ENCODE results near the gene NRDC. TPM values are rescaled to one million over a fixed set of nuclear protein-coding genes. Genes with fewer than 3 reads are reported as not detected.

Gene NRDC
- total and polyA plus RNA-seq, 9 of the 15 experiments (the other 6 are each of a cell fraction or from before 2014, with no cell fraction given): 102 to 371 (median 201) TPM

DNA sequence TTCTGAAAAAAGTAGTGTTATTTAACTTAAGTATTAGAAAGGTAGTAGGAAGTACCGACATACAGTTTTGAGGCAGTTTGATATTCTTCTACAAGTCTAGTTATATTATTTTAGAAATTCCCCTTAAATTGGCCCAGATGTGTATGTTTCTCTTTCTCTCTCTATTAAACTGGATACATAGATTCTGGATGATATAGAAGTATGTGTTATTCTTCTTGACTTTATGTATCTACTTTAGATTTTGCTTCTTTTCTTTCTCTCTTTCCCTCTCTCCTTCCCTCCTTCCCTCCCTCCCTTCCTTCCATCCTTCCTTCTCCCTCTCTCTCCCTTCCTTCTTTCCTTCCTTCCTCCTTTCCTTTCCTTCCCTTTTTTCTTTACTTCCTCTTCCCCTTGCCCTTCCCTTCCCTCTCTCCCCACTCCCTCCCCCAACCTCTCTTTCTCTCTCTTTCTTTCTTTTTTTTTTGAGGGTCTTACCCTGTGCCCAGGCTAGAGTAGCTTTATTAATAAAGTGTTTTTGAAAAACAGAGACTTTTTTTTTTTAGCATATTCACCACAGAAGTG, 137.3 kb downstream of the NRDC start (continued):
- TF ChIP-seq ARID1B (IDR thresholded peaks at IDR 0.05) (peak; percentile 29; the same call in 1 of the 2 replicates), TRIM24 (IDR thresholded peaks at IDR 0.05) (peak; percentile 37 to 46; a peak in 3 of 4 replicates), ASH1L (IDR thresholded peaks at IDR 0.05; ENCODE audit: borderline replicate concordance, low read depth, partially characterized antibody) (no peak), MCM3 (IDR thresholded peaks at IDR 0.05) (no peak), HLTF (IDR thresholded peaks at IDR 0.05) (peak; percentile 65; the same call in 1 of the 2 replicates), BCL6 (CRISPR knock-in tag; IDR thresholded peaks at IDR 0.05) (no peak), ZNF263 (CRISPR knock-in tag; IDR thresholded peaks at IDR 0.05; ENCODE audit: borderline replicate concordance) (no peak), ZNF212 (CRISPR knock-in tag; IDR thresholded peaks at IDR 0.05) (no peak), ZZZ3 (IDR thresholded peaks at IDR 0.05) (0 out of 2 replicates have a peak, but pooled peaks have one; percentile 55), NBN (IDR thresholded peaks at IDR 0.05; ENCODE audit: low read depth) (0 out of 2 replicates have a peak, but pooled peaks have one; percentile 22), ETV6 (IDR thresholded peaks at IDR 0.05; ENCODE audit: borderline replicate concordance in 1 of 2, low read depth in 2 of 2, low read length in 1 of 2) (peak; percentile 83; a peak in 3 of 4 replicates), ETV6 (CRISPR knock-in tag; IDR thresholded peaks at IDR 0.05; ENCODE audit: borderline replicate concordance) (no peak), RUNX1 (IDR thresholded peaks at IDR 0.05; ENCODE audit: low read depth) (no peak), HOXB6 (CRISPR knock-in tag; IDR thresholded peaks at IDR 0.05; ENCODE audit: borderline replicate concordance) (no peak), LARP7 (IDR thresholded peaks at IDR 0.05) (peak; percentile 91; the same call in 1 of the 2 replicates), C11orf30 (IDR thresholded peaks at IDR 0.05; ENCODE audit: low read depth) (no peak), ARHGAP35 (IDR thresholded peaks at IDR 0.05; ENCODE audit: partially characterized antibody) (peak; percentile 57), MCM2 (IDR thresholded peaks at IDR 0.05; ENCODE audit: low read depth) (no peak), NR3C1 (CRISPR knock-in tag; IDR thresholded peaks at IDR 0.05) (no peak)
- TF ChIP-seq, protein P1, sequence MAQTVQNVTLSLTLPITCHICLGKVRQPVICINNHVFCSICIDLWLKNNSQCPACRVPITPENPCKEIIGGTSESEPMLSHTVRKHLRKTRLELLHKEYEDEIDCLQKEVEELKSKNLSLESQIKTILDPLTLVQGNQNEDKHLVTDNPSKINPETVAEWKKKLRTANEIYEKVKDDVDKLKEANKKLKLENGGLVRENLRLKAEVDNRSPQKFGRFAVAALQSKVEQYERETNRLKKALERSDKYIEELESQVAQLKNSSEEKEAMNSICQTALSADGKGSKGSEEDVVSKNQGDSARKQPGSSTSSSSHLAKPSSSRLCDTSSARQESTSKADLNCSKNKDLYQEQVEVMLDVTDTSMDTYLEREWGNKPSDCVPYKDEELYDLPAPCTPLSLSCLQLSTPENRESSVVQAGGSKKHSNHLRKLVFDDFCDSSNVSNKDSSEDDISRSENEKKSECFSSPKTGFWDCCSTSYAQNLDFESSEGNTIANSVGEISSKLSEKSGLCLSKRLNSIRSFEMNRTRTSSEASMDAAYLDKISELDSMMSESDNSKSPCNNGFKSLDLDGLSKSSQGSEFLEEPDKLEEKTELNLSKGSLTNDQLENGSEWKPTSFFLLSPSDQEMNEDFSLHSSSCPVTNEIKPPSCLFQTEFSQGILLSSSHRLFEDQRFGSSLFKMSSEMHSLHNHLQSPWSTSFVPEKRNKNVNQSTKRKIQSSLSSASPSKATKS (CRISPR knock-in tag; IDR thresholded peaks at IDR 0.05): no peak
- TF ChIP-seq, protein P2, sequence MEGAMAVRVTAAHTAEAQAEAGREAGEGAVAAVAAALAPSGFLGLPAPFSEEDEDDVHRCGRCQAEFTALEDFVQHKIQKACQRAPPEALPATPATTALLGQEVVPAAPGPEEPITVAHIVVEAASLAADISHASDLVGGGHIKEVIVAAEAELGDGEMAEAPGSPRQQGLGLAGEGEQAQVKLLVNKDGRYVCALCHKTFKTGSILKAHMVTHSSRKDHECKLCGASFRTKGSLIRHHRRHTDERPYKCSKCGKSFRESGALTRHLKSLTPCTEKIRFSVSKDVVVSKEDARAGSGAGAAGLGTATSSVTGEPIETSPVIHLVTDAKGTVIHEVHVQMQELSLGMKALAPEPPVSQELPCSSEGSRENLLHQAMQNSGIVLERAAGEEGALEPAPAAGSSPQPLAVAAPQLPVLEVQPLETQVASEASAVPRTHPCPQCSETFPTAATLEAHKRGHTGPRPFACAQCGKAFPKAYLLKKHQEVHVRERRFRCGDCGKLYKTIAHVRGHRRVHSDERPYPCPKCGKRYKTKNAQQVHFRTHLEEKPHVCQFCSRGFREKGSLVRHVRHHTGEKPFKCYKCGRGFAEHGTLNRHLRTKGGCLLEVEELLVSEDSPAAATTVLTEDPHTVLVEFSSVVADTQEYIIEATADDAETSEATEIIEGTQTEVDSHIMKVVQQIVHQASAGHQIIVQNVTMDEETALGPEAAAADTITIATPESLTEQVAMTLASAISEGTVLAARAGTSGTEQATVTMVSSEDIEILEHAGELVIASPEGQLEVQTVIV (CRISPR knock-in tag; IDR thresholded peaks at IDR 0.05; ENCODE audit: borderline replicate concordance): no peak
- TF ChIP-seq, protein P3, sequence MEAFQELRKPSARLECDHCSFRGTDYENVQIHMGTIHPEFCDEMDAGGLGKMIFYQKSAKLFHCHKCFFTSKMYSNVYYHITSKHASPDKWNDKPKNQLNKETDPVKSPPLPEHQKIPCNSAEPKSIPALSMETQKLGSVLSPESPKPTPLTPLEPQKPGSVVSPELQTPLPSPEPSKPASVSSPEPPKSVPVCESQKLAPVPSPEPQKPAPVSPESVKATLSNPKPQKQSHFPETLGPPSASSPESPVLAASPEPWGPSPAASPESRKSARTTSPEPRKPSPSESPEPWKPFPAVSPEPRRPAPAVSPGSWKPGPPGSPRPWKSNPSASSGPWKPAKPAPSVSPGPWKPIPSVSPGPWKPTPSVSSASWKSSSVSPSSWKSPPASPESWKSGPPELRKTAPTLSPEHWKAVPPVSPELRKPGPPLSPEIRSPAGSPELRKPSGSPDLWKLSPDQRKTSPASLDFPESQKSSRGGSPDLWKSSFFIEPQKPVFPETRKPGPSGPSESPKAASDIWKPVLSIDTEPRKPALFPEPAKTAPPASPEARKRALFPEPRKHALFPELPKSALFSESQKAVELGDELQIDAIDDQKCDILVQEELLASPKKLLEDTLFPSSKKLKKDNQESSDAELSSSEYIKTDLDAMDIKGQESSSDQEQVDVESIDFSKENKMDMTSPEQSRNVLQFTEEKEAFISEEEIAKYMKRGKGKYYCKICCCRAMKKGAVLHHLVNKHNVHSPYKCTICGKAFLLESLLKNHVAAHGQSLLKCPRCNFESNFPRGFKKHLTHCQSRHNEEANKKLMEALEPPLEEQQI (IDR thresholded peaks at IDR 0.05): 0 out of 2 replicates have a peak, but pooled peaks have one; percentile 16
- TF ChIP-seq, protein P4, sequence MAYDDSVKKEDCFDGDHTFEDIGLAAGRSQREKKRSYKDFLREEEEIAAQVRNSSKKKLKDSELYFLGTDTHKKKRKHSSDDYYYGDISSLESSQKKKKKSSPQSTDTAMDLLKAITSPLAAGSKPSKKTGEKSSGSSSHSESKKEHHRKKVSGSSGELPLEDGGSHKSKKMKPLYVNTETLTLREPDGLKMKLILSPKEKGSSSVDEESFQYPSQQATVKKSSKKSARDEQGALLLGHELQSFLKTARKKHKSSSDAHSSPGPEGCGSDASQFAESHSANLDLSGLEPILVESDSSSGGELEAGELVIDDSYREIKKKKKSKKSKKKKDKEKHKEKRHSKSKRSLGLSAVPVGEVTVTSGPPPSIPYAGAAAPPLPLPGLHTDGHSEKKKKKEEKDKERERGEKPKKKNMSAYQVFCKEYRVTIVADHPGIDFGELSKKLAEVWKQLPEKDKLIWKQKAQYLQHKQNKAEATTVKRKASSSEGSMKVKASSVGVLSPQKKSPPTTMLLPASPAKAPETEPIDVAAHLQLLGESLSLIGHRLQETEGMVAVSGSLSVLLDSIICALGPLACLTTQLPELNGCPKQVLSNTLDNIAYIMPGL (CRISPR knock-in tag; IDR thresholded peaks at IDR 0.05): no peak
